GM12801 (cell line): ENCODE measurements around the gene MAPRE2.

Experiments used
- TF ChIP-seq, protein P1 (sequence below): IDR thresholded peaks from one replicate; pipeline ENCODE4 v1.5.1; 2011; ENCODE audit warnings: control low read depth; ENCODE audit not compliant: insufficient read length; ENCODE audit errors: extremely low read depth

The MAPRE2 gene

DNA sequence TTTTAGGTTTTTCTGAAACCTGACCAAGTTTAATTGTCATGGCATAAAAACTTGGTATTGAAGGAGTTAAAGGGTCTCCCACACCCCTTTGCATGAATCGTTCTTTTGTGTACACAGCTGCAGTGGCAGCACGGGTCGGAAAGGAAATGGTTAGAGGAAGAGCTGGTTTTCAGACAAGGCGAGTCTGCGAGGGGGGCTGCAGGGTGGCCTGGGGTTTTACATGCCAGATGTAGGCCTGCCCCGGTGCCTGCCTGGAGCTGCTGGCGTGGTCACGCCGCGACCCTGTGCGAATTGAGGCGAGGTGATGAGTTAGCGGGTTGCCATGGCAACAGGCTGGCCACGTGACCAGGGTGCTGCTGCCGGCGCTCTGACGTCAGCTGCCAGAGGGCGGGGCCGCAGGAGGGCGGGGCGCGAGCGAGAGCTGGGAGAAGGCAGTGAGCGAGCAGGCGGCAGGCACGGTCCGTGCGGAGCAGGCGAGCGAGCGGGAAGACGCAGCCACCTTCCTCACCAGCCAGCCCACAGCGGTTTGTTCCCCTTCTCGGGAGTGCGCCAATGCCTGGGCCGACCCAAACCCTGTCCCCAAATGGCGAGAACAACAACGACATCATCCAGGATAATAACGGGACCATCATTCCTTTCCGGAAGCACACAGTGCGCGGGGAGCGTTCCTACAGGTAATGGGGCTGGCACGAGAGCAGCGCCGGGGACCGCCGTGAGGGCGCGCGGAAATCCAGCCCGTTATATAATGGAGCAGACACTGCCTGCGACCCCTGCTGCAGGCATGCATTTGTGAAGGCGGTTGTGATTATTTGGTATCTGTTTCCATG, at the start of gene MAPRE2:
MAPRE2 (plus strand) TSS at position 426 of the 827 bp plus-strand sequence; CDS start at position 553, 127 bp downstream.
- TF ChIP-seq, protein P1, sequence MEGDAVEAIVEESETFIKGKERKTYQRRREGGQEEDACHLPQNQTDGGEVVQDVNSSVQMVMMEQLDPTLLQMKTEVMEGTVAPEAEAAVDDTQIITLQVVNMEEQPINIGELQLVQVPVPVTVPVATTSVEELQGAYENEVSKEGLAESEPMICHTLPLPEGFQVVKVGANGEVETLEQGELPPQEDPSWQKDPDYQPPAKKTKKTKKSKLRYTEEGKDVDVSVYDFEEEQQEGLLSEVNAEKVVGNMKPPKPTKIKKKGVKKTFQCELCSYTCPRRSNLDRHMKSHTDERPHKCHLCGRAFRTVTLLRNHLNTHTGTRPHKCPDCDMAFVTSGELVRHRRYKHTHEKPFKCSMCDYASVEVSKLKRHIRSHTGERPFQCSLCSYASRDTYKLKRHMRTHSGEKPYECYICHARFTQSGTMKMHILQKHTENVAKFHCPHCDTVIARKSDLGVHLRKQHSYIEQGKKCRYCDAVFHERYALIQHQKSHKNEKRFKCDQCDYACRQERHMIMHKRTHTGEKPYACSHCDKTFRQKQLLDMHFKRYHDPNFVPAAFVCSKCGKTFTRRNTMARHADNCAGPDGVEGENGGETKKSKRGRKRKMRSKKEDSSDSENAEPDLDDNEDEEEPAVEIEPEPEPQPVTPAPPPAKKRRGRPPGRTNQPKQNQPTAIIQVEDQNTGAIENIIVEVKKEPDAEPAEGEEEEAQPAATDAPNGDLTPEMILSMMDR: no peak

DNA sequence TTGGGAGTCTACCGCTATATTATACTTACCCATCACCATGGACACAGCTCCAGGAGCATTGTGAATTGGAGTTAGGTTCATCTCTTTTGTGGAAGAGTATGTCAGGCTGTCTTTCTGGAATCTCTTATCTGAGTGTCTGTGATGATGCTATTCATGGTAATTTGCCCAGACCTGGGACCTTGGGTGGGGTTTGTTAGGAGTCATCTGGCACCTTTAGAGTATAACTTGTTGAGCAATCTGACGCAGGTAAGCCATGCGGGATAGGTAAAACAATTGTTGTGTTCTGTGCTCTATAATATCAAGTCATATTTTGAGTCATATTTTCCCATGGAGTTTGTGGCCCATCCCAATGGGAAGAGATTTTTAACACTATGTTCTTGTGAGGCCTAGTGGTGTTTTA, 49.7 kb upstream of the MAPRE2 start:
- TF ChIP-seq, protein P1: no peak

DNA sequence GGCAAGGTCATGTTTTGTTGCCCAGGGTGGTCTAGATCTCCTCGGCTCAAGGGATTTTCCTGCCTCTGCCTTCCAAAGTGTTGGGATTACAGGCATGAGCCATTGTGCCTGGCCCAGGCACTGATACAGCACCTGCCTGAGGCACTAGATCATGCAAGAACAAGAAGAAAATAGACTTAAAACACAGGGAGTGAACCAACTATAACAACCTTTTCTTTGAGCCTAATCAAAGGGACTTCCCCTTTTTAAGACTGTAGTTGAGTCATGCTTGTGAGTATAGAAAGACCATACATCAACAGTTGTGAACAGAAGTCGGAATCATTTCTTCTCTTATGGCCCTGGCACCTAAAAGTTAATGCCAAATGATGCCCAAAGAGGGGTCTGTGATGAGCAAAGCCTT, 47.9 kb upstream of the MAPRE2 start:
- TF ChIP-seq, protein P1: no peak

DNA sequence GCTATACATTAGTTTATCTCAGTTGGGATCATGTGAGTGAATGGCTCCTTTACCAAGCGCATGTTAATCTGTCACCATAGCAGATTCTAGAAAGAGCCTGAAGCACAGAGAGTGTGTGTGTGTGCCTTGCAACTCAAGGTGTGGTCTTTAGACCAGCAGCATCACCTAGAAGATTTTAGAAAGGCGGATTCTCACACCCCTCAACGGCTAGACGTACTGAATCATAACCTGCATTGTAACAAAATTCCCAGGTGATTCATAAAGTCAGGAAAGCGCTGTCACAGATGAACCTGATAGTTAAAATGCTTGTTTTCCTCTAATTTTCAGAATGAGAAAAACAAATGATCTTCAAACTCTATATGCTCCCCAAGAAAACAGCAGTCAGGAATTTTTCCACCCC, 45.5 kb upstream of the MAPRE2 start:
- TF ChIP-seq, protein P1: no peak

DNA sequence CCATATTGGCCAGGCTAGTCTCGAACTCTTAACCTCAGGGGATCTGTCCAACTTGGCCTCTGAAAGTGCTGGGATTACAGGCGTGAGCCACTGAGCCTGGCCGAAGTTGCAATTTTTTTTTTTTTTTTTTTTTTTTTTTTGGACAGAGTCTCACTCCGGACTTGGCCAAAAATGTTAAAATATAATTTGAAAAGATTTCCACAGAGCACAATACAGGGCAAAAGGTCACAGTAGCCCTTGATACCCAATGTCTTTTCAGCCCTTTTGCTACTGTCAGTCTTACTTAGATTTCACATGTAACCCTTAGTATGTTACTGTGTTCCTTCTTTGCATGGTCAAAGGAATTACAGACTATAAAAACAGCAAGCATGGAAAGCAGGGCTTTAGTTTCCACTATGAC, 42.6 kb upstream of the MAPRE2 start:
- TF ChIP-seq, protein P1: no peak

DNA sequence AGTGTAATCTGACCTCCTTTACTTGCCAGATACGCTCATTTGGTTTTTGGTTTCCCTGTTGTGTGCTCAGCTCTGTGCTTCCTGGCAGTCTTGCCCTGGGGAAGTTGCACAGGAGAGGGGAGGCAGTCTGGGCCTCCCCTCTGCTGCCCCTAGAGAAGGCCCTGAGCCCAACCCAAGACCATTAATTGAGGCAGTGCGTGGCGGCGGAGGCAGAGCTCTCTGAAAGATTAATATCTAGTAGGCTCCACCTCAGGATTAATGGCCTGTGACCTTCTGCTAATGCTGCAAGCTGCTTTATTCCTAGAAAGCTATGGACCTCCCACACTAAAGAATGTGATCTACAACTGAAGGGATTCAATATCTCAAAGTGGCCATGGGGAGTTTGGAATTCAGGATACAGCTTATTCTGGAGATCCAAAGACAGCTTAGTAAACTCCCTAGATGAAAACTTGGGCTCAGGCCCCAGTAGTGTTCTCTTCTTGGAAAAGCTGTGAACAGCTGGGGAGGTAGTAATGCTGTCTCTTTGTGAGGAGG, 41.4 kb upstream of the MAPRE2 start:
- TF ChIP-seq, protein P1: no peak

DNA sequence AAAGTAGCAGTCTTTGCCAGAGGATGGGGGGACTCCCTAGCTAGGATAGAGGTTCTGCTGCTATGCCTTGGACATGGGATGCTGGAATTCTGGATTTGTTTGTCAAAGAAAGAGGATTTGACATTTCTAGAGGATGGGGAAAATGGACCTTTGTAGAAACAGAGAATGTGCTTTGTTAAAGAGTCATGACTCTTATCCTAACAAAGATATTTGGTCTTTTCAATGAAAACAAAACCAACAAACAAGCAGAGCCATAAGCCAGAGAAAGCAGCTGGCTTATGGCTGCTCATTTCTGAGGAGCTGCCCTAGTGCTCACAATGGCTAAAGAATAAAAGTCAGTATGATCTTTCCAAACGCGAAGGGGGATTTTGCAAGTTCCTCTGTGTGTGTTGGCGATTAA, 40.8 kb upstream of the MAPRE2 start:
- TF ChIP-seq, protein P1: no peak
